PFSK-1 (cell line): ENCODE measurements around the gene HLCS.

ENCODE experiments used
- FOXP2 ChIP-seq: optimal IDR thresholded peaks from 2 replicates; pipeline ENCODE3; 2011; ENCODE audit warnings: borderline replicate concordance, control low read depth, inconsistent platforms; ENCODE audit not compliant: insufficient read depth; ENCODE audit errors: extremely low read length, extremely low read depth
- POLR2AphosphoS5 ChIP-seq: IDR thresholded peaks from 2 replicates; pipeline ENCODE4 v1.6.1; 2012; ENCODE audit warnings: low read depth, mild to moderate bottlenecking, control low read depth, low read length, moderate library complexity
- REST ChIP-seq, 2 experiments: IDR thresholded peaks; 2 replicates each; pipeline versions ENCODE4 v1.6.1 to v1.8.0; 2011 to 2012; ENCODE audit warnings: low read depth in 2 of 2, low read length in 2 of 2, control low read depth in 1 of 2, inconsistent platforms in 1 of 2, mild to moderate bottlenecking in 1 of 2, moderate library complexity in 1 of 2; ENCODE audit not compliant: insufficient read depth in 1 of 2
- SIN3A ChIP-seq: IDR thresholded peaks from 2 replicates; pipeline ENCODE4 v1.6.1; 2012; ENCODE audit warnings: mild to moderate bottlenecking, low read length, moderate library complexity, borderline replicate concordance; ENCODE audit not compliant: insufficient read depth
- TAF1 ChIP-seq: IDR thresholded peaks from 2 replicates; pipeline ENCODE4 v1.6.1; 2012; ENCODE audit warnings: low read length, control low read depth, borderline replicate concordance; ENCODE audit not compliant: insufficient read depth

HLCS gene

GRCh38 chr21:36909901-36910561 lies 56.4 kb downstream of the HLCS start:
- TF ChIP-seq POLR2AphosphoS5 (no peak), TAF1 (no peak), REST (IDR thresholded peaks at IDR 0.05; ENCODE audit: insufficient read depth in 1 of 2, low read depth in 2 of 2, low read length in 2 of 2) (no peak)

GRCh38 chr21:36909423-36909822 lies 57.0 kb downstream of the HLCS start:
- TF ChIP-seq TAF1: no peak
- TF ChIP-seq REST (IDR thresholded peaks at IDR 0.05; ENCODE audit: insufficient read depth in 1 of 2, low read depth in 2 of 2, low read length in 2 of 2): no peak
- no peak for TF ChIP-seq FOXP2
- no peak for TF ChIP-seq SIN3A
- no peak for TF ChIP-seq POLR2AphosphoS5

GRCh38 chr21:36908260-36908908 lies 58.1 kb downstream of the HLCS start:
- TF ChIP-seq POLR2AphosphoS5: no peak

- TF ChIP-seq SIN3A (no peak), FOXP2 (no peak), TAF1 (no peak), REST (IDR thresholded peaks at IDR 0.05; ENCODE audit: insufficient read depth in 1 of 2, low read depth in 2 of 2, low read length in 2 of 2) (no peak), POLR2AphosphoS5 (no peak)
These were observed 62.3 kb downstream of the HLCS start for GRCh38 chr21:36904093-36904666.

- no peak for TF ChIP-seq POLR2AphosphoS5
- TF ChIP-seq REST (IDR thresholded peaks at IDR 0.05; ENCODE audit: insufficient read depth in 1 of 2, low read depth in 2 of 2, low read length in 2 of 2): peak; percentile 29 to 86; a peak in 3 of 4 replicates
These were observed 63.7 kb downstream of the HLCS start for GRCh38 chr21:36902793-36903192.
